ENCODE measurements around the gene TMEM198.

- TF ChIP-seq EZH2 (IDR thresholded peaks at IDR 0.05; ENCODE audit: borderline replicate concordance, insufficient read depth, low read depth, low read length, poor library complexity, severe bottlenecking), result no peak
- TF ChIP-seq CTCF (IDR thresholded peaks at IDR 0.05), result no peak
Observed at GRCh38 chr2:219514196-219514761, 29.5 kb upstream of the TMEM198 start, which contains the start of gene ASIC4.

Data from B cell (primary cell).